OCI-LY7 (cell line): Measurements from ENCODE around the gene OR4K14.

ENCODE experiments used
- CTCF ChIP-seq: fragments of 200-600 bp; sonication (generic); conservative IDR thresholded peaks from 2 replicates; pipeline ENCODE4 v1.5.1; 2014; ENCODE audit warnings: mild to moderate bottlenecking, antibody characterized with exemption, low read length, moderate library complexity, mixed read lengths
- EZH2phosphoT487 ChIP-seq: fragments of 200-600 bp; sonication (generic); IDR thresholded peaks from 2 replicates; pipeline ENCODE4 v1.6.1; 2018; ENCODE audit warnings: low read depth, borderline replicate concordance, mild to moderate bottlenecking, mixed run types, antibody characterized with exemption, low read length, moderate library complexity, mixed read lengths

- TF ChIP-seq CTCF (no peak), EZH2phosphoT487 (no peak)
These were observed 44.3 kb downstream of the OR4K14 start for GRCh38 chr14:19974844-19975243.
